Stimulated activated naive CD4-positive, alpha-beta T cell (primary cell): Measurements from ENCODE around the gene KCNQ5.

Source experiments
- DNase-seq, 6 experiments: peaks; one replicate each; lab custom pipeline; 2025; lab: John Stamatoyannopoulos, UW

KCNQ5 gene

DNA sequence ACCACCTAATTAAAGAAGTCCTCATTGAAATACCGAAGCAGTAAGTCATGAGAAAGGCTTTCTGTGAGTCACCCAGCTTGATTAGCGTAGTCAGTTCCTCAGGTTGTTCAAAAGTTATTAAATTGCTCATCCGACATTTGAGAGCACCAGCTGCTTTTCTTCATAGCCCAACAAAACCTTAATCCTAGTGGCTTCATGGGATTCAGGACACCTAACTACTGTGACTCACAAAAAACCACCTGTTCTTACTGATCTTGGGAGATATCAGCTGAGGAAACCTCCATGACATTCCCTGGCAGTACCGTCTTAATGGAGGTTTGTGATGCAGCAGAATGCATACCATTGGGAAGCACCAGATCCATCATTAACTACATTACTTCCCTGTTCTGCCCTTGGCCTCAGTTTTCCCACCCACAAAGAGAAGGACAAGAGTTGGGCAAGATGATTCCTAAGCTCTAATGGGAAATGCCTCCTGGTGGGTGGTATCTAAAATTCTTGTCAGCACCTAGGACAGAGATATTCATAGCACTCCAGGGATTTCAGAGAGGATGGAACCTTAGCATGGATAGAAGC is 499.6 kb downstream of the KCNQ5 start:
- DNase-seq = no peak

DNA sequence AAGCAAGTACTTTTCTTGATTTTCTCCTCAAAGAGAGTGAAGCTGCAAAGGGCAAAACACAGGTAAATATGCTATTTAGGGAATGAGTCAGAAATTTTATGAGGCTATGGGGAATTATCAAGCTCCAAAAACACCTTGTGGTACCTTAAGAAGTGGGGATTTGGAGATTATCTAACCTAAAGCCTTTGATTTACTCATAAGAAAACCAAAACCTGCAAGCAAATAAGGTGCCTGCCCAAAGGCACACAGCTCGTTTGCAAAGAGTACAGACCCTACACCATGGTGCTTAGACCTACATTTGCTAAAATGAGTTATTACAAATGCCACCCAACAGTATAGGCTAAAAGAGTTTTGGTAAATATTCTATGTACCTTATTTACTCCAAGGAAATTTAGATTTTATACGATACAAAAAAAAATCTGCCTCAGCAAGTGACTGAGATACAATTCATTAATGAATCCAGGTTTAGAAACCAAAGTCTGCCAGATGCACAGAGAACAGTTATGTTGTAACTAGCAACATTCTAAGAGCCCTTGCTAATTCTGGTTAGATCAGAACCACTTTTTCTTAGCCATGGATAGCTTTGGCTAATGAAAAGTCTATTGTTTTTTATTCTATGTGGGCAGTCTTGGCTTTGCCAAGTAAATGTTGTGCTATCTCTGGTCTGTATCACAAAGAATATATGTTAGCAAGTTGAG is 501.9 kb downstream of the KCNQ5 start:
- DNase-seq = no peak

DNA sequence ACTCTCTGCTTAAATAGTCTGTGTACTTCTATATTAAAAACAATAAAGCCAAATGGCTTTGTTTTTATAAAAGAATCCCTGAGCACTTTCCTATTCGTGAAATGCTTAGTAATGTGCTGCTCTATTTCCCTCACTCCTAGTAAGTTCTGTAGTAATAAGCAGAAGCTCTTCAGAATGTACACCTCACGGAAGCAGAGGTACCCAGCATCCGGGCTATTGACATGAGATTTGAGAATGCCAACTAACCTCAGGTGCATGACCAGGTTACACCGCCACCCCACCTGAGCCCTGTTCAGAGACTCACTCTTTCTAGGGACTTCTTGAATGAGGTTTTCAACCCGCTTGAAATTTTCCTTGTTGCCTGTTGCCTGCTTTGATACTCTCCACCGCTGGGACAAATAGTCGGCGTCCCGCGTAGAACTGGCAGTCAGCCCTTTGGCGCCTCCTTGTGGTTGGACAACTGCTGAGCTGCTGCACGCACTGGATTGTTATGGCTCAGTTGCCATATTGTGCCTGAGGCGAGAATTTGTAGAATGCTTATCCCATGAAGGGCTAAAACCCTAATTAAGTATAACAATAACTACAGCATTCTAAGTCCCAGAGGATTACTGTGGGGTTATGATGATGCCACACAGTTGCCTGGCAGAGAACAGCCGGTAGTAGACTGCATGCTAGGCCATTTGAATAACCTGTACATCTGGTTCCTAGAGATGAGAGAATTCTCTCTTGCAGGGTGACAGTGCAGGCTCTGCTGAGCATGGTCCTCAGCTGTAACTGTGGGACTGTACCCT is 508.0 kb downstream of the KCNQ5 start:
- DNase-seq = peak; percentile 54 to 86 (median 64)

DNA sequence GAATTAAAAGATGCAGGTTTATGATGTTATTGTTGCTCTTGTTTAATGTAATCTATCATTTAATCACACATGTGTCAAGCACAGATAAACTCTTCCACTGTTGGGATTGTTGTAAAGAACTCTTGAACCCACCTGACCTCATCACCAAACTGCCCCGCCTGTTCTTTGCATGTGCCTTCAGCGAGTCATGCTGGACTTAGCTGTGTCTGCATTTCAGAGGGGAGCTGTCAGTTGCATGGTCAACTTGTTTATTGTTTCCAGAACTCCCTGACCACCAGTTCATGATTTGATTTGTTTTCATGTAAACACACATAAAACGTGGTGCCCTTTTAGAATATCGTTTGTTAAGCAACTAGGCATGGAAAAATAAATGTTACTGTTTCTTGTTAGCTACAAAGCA is 509.8 kb downstream of the KCNQ5 start:
- DNase-seq = no peak

DNA sequence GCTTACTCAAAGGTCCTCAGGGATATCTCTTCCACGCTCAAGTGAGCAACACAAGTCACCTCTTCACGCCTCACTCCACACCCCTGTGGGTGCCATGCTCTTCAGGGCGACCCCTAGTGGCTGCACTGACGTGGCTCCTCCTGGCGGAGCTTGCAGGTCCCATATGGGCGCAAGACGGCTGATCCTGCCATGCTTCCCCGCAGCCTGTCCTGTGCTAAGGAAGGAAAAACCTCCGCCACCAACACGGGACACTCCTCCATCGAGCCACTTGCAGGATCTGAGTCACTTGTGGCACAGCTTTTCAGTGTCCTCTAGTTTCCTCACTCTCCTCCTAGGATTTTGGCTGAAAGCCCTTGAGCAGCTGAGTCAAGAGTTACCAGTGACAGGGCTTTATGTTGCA is 512.7 kb downstream of the KCNQ5 start:
- no peak for DNase-seq

DNA sequence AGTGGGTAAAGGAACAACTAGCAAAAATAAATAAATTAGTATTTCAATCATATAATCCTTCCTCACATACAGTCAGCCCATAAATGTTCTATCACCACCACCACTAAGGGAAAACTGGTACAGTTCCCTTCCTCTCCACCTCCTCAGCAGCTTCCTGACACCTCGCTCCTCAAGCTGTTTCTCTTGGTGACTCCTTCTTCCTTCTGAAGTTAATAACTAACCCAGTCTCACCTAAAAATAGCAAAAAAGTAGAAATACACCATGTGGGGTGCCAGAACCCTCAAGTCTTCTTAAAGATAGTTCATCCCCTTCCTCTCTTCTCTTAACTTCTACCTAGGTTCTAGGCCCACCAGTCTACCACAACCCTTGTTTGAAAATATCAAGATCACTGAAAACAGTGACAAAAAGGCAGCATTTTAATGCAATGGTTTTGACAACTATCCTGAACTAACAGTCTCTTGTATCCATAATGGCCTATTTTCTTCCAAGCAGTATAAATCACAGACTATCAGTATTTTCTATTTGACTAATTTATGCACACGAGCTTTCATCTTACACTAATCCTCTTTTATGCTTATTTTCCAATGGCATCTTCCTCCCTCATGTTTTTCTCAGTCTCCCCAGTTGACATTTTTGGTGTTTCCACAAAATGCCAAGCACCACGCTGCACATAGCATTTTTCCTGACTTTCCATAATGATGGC is 518.0 kb downstream of the KCNQ5 start:
- no peak for DNase-seq

DNA sequence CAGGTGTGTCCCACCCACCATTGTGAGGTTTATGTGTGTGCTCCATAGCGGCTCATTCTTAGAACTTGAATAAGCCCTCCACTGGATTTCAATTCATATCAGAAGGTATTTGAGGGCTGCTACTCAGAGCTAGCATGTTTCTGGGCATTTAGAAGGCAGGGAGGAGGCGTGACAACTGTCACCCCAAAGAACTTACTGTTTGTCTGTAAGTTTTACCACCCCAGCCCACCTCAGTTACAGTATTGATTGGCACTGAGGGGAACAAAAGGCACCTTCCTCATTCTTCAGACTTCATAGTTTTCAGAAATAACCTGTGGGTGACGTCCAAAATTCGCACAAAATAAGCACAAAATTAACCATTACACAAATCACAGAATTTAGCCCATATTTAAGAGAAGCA is 521.7 kb downstream of the KCNQ5 start:
- no peak for DNase-seq

DNA sequence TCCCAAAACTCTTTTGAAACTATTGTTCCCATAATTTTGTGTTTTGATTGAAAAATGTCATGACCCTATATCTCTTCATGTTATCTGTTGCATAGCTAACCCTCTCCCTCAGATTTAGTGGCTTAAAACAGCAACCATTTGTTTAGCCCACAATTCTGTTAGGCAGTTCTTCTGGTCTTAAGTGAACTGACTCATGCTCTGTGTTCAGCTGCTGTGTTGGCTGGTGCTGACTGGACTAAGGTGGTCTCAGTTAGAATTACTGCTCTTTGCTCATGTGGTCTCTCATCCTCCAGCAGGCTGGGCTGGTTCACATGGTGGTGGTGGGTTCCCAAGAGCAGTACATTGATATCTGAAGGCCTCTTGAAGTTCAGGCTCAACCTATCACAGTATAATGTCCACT is 522.7 kb downstream of the KCNQ5 start:
- no peak for DNase-seq

DNA sequence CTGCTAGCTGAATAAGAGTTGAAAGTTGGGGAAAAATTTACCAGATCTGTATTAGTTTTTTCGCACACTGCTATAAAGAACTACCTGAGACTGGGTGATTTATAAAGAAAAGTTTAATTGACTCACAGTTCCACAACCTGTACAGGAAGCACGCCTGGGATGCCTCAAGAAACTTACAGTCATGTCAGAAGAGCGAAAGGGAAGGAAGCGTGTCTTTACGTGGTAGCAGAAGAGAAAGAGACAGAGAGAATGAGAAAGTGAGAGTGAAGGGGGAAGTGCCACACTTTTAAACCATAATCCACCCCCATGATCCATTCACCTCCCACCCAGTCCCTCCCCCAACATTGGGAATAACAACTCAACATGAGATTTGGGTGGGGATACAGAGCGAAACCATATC is 523.8 kb downstream of the KCNQ5 start:
- DNase-seq = no peak

DNA sequence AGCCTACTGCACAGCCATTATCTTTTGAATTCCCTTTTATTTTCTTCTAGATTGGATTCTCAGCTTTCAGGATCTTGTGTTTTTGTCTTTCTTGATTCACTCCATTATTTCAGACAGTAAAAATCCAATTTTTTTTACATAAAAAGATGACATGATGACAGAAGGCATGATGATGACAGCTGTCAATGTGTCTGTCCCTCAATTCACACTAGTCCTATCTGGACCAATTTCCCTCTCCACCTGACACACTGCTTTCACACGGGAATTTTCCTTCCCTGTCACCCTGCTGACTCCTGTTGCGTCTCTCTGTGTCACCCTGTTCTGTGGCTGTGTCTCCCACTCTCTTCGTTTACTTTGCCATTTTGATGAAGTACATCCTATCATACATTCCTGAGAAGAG is 529.9 kb downstream of the KCNQ5 start:
- DNase-seq = no peak

DNA sequence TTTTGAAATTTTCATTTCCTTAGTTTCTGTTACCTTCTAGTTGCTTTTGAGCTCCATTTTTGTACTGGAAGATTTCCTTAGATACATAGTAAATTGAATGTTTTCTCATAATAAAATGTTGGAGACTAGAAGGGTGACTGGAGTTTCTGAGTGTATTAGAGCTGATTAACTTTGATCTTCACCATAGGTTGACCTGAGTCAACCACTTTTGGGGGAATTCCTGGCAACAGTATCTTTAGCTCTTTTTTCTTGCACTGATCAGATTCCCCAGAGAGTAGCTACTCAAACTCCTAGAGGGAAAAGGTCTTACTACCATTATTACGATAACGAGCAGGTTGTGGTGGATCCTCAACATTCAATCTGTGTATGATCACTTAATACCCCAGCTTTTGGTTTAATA is 530.7 kb downstream of the KCNQ5 start:
- no peak for DNase-seq

DNA sequence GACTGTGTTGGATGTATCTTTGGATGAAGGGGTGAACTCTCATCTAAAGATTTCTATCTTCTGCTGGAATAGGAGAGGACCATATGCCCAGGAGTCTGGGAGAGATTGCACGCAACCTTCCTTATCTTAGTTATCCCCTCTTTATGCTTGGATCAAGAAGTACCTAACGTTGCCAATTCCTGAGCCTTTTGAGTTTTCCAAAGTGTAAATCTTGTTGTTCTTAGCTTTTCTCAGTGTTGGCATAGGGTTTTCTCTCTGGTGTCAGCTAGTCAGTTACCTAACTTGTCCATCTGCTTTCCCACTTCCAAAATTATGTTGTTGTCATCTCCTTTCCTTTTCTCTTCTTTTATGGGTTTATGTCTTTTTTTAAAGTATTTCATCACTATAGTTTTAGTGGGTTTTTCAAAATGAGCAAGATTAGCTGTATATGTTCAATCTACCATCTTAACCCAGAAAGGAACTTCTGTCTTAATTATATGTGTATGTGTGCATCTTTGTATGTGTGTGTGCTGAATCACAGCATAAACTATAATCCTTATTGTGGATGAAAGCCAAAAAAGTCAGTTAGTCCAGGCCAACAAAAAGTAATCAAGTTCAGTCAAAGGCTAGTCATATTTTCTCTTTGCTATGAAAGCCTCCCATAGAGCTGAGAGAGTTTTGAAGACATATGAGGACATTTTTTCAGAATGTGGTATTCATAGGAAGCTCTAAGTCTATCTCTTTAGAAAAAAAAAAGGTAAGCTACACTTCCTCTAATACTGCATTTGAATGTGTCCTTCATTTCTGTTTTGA is 531.3 kb downstream of the KCNQ5 start:
- no peak for DNase-seq

DNA sequence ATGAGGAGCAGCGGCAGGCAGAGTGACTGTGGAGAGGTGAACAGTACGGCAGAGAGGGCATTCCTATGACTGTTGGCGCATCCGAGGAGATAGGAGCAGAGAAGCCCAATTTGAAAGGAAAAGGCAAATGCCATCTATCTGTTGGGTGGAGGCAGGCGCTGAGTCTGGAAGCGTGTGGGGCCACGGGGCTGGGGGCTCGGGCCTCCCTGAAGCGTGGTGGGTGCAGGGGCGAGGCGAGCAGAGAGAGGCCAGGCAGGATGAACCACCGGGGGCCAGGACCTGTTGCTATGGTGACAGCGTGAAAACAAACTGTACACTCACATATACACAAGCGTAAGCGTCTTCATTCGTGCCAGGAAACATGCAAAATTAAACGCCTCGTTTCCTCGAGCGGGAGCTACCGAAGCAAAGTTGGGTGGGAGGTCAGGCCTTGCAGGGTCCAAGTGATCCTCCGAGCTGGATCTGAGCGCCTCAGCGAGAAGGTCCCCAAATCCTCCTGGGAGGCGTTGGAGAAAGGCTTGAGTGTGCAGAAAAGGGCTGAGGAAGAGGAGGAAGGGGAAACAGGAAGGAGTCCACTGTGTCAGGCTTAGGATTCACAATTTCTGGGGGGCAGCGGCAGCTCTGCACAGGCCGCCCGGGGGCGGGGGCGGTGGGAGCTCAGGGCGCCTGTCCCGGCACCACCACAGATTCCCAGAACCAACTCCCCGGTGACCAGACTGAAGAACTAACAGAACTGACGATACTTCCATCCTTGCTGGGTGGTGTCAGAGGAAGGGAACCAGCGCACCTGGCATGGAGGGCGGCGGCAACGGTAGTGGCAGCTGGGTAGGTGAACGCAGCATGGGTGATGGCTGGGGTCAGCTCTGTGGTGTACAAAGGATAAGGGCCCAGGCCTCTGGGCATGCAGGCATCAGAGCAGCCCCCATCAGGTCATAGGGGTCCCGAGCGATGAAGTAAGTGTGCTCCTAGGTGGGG is 535.2 kb downstream of the KCNQ5 start:
- DNase-seq = no peak

DNA sequence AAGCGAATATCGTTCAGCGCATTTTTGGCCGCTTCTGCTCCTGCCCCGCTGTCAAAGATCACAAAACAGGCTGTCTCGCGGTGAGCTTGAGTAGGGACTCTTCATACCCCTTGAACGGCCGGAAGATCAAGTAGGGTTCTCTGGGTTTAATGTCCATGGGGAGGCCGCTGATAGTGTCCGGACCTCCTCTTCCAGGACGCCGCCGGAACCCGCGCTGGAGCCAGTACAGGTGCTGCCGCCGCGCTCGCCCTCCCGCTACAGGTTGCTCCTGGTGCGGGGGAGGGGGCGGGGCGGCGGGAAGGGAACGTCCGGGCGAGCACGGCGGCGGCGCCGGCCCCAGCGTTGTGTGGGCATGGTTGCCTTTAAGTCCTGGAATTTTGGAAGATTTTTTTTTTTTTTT is 536.0 kb downstream of the KCNQ5 start:
- DNase-seq = no peak

DNA sequence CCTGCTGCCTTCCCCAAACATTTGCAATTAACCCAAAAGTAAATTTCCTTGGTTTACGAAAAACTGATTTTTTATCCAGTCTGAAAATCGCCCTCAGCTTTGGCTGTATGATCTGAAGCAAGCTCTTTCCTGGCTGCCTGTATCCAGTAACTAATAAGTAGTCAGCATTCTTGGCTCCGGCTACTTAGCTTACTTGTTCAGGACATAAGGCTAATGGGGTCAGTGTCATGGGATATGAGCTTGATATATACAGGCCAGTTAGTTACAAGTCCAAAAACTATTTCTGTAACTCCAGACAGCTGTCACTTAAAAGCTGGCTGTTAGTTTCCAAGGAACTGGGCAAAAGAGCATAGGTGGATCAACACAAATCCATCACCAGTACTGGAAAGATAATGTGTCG is 547.2 kb downstream of the KCNQ5 start:
- DNase-seq = no peak

DNA sequence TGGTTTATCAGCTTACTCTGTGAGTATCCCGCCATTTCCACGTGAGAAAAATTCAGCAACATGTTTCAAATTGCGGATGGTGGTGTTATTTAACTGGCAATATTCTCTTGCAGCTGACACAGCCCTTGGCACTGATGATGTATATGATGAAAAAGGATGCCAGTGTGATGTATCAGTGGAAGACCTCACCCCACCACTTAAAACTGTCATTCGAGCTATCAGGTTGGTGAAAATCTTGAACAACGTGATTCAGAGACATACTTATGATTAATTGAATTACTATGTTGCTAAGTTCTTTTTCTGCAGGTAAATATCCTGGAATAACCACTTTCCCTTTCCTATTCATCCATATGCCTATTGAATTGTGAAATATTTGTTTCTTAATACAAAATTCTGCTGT is 547.8 kb downstream of the KCNQ5 start:
- no peak for DNase-seq

DNA sequence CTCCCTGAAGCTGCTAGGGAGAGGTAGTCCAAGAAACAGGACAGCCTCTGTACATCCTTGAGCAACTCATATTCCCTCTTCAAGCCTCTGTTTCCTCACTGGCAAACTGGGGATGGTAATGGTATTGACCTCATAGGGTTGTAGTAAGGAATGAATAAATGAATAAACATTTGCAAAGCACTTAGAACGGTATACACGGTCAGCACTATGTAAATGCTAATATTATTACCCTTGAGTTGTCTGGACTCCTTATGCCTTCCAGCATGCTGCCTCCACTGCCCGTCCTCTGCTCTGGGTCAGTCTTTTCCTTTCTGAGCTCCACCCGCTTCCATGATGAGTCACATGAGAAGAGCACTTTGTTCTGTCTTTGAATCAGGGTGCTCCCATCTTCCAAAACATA is 552.8 kb downstream of the KCNQ5 start:
- no peak for DNase-seq

DNA sequence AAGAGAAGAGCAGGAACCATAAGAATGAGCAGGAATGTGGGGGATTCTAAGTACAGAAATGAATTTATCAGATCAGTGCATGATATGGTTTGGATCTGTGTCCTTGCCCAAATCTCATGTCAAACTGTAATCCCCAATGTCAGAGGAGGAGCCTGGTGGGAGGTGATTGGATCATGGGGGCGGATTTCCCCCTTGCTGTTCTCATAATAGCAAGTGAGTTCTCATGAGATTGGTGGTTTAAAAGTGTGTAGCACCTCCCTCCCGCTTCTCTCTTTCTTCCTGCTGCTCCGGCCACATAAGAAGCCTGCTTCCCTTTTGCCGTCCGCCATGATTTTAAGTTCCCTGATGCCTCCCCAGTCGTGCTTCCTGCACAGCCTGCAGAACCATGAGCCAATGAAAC is 554.2 kb downstream of the KCNQ5 start:
- no peak for DNase-seq

DNA sequence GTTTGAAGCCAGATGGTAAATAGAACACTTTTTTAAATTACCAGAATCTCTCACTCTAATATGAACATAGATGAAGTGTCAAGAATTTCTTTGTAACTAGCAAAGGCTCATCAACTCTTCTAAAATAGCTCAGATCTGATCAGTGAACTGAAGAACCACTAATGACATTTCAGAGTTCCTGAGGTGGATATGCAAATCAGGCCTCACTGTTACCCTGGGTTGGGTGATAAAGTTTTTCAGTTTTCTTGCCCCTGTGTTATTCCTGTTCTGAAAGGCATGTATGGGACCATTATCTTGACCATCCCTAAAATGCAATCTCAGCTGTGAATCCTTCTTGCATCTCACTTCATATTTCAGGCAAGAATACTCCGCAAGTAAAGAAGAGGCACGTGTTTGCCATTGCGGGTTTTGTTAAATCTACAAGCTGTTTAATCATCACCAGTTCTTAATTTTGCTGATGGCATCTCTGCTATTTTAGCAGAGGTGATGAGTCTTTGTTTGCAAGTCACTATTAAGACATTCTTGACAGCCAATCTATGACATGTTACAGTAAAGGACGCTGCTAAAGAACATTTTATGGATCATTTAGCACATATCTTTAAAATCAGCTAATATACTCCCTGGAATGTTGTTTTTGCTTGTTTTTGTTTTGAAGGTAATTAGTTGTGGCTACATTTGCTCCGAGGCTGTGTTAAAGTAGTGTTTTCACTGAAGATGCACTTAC is 555.5 kb downstream of the KCNQ5 start:
- DNase-seq = no peak

DNA sequence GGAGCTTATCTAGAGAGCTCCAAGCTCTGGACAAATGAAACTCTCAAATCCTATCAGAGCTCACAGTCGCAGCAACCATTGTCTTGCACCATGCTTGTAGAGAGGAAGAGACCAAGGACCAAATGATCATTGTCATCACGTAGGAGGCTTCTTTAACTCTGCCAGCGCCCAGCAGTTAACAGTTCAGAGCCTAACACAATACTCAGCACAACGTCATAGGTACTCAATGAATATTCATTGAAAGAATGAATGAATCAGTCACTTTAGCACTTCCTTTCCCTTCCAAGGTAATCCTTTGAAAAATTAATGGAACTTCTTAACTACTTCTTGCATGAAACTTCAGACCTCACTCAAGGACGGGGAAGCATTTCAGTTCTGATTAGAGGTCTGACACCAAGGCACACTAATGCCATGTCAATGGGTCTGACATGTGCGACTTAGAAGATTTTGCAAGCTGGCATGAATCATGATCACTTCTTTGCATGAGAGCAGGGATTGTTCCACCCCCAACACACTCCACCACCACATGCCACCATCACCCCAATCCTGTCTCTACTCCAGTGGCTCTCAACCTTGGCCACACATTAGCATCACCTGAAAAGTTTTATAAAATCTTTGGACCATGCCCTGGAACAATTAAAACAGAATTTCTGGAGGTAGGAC is 558.3 kb downstream of the KCNQ5 start:
- no peak for DNase-seq
